SK-N-SH (cell line): Measurements from ENCODE around the gene BCAT1. TPM values are rescaled to one million over a fixed set of nuclear protein-coding genes. Genes with fewer than 3 reads are reported as not detected.

Experiments used
- CTCF ChIA-PET: fragments of 300-600, 350-600 bp; formaldehyde crosslinking; extraction: SDS; loops from one replicate; lab custom pipeline; 2021; lab: Yijun Ruan, JAX
- POLR2A ChIA-PET: fragments of 350-600 bp; sonication (Branson Sonifier 250); formaldehyde crosslinking; extraction: SDS; loops from one replicate; lab custom pipeline; 2020; ENCODE audit warnings: antibody characterized with exemption, inconsistent platforms; lab: Yijun Ruan, JAX
- DNase-seq: peaks from one replicate; pipeline ENCODE4 v3.0.0; 2012
- H2AFZ ChIP-seq: fragments of 200-600 bp; sonication (generic); 2 replicates; pipeline ENCODE4 v1.8.1; 2016; ENCODE audit warnings: antibody characterized with exemption, mild to moderate bottlenecking, low read depth
- H3F3A ChIP-seq: fragments of 200-600 bp; sonication (generic); replicated peaks from 2 replicates; pipeline ENCODE3; 2016; ENCODE audit warnings: antibody characterized with exemption, mild to moderate bottlenecking; ENCODE audit not compliant: insufficient read depth
- H3K27ac ChIP-seq, 2 experiments: fragments of 200-500 bp in 1 of 2; fragments of 200-600 bp in 1 of 2; sonication (Bioruptor generic) in 1 of 2; sonication (generic), shearing (Covaris generic) in 1 of 2; 2 replicates each; pipeline versions ENCODE4 v1.5.1 to v1.6.1; 2014 to 2016; ENCODE audit warnings: low read depth in 2 of 2, inconsistent platforms in 1 of 2, low read length in 1 of 2, mild to moderate bottlenecking in 1 of 2, mixed read lengths in 1 of 2
- H3K27me3 ChIP-seq: fragments of 200-600 bp; sonication (generic), shearing (Covaris generic); 2 replicates; pipeline ENCODE4 v1.6.1; 2016; ENCODE audit warnings: mixed run types; ENCODE audit not compliant: insufficient read depth
- H3K36me3 ChIP-seq, 2 experiments: fragments of 200-500 bp in 1 of 2; fragments of 200-600 bp in 1 of 2; sonication (Bioruptor generic) in 1 of 2; sonication (generic) in 1 of 2; replicated peaks in 1 of 2; 2 replicates each; pipeline versions ENCODE3 to v1.5.1; 2014 to 2016; ENCODE audit warnings: low read length in 1 of 2, mild to moderate bottlenecking in 1 of 2; ENCODE audit not compliant: insufficient read depth in 2 of 2, control insufficient read depth in 1 of 2
- H3K4me1 ChIP-seq, 2 experiments: fragments of 200-500 bp in 1 of 2; fragments of 200-600 bp in 1 of 2; sonication (Bioruptor generic) in 1 of 2; sonication (generic), shearing (Covaris generic) in 1 of 2; 2 replicates each; pipeline versions ENCODE4 v1.5.1 to v1.6.1; 2014 to 2016; ENCODE audit warnings: low read depth in 1 of 2, low read length in 1 of 2, mixed run types in 1 of 2; ENCODE audit not compliant: insufficient read depth in 2 of 2, control insufficient read depth in 1 of 2
- H3K4me2 ChIP-seq: fragments of 200-600 bp; sonication (generic), shearing (Covaris generic); 2 replicates; pipeline ENCODE4 v1.6.1; 2017; ENCODE audit warnings: mixed run types
- H3K4me3 ChIP-seq, 2 experiments: fragments of 200-500 bp in 1 of 2; fragments of 200-600 bp in 1 of 2; sonication (Bioruptor generic) in 1 of 2; sonication (generic), shearing (Covaris generic) in 1 of 2; 2 replicates each; pipeline versions ENCODE4 v1.5.1 to v1.8.1; 2014 to 2016; ENCODE audit warnings: low read depth in 2 of 2, inconsistent platforms in 1 of 2, low read length in 1 of 2, mild to moderate bottlenecking in 1 of 2, mixed read lengths in 1 of 2, moderate library complexity in 1 of 2
- H3K79me2 ChIP-seq: fragments of 200-600 bp; sonication (generic); 2 replicates; pipeline ENCODE4 v1.8.1; 2017; ENCODE audit warnings: mild to moderate bottlenecking; ENCODE audit not compliant: insufficient read depth
- H3K9ac ChIP-seq: fragments of 200-600 bp; sonication (generic); 2 replicates; pipeline ENCODE4 v1.6.1; 2017; ENCODE audit warnings: mixed run types
- H3K9me2 ChIP-seq: fragments of 200-600 bp; sonication (generic); 2 replicates; pipeline ENCODE4 v1.6.1; 2017; ENCODE audit warnings: mixed run types
- H3K9me3 ChIP-seq: fragments of 200-600 bp; sonication (generic); 2 replicates; pipeline ENCODE4 v1.6.1; 2017; ENCODE audit warnings: mixed run types, mild to moderate bottlenecking, moderate library complexity
- H4K20me1 ChIP-seq: fragments of 200-600 bp; sonication (generic); 2 replicates; pipeline ENCODE4 v1.6.1; 2017; ENCODE audit warnings: mild to moderate bottlenecking, mixed run types; ENCODE audit not compliant: insufficient read depth
- CHD2 ChIP-seq: fragments of 150-350 bp; IDR thresholded peaks from 2 replicates; pipeline ENCODE4 v1.6.1; 2018; ENCODE audit warnings: low read length; ENCODE audit not compliant: partially characterized antibody
- ELF1 ChIP-seq: IDR thresholded peaks from 2 replicates; pipeline ENCODE4 v1.4.0; 2012
- EZH2phosphoT487 ChIP-seq: fragments of 200-600 bp; sonication (generic); IDR thresholded peaks from 2 replicates; pipeline ENCODE4 v1.6.1; 2017; ENCODE audit warnings: low read depth, mixed run types, mild to moderate bottlenecking, antibody characterized with exemption, moderate library complexity, borderline replicate concordance
- FOXJ3 ChIP-seq: sonication (generic); formaldehyde crosslinking; IDR thresholded peaks from 2 replicates; pipeline ENCODE4 v1.5.1; 2020; ENCODE audit warnings: mild to moderate bottlenecking, missing genetic modification reagents
- FOXM1 ChIP-seq: IDR thresholded peaks from 2 replicates; pipeline ENCODE4 v1.4.0; 2012; ENCODE audit warnings: low read depth, mild to moderate bottlenecking
- GATA2 ChIP-seq: sonication (generic); formaldehyde crosslinking; IDR thresholded peaks from 2 replicates; pipeline ENCODE4 v1.5.0; 2020; ENCODE audit warnings: mild to moderate bottlenecking, missing genetic modification reagents
- JUND ChIP-seq: IDR thresholded peaks from 2 replicates; pipeline ENCODE4 v1.4.0; 2012
- MEF2A ChIP-seq: IDR thresholded peaks from 2 replicates; pipeline ENCODE4 v1.4.0; 2012; ENCODE audit warnings: low read depth, borderline replicate concordance
- MXI1 ChIP-seq: IDR thresholded peaks from 2 replicates; pipeline ENCODE4 v1.6.1; 2012; ENCODE audit warnings: mild to moderate bottlenecking, low read depth, low read length, improper control_type of control experiment
- NFIC ChIP-seq: IDR thresholded peaks from 2 replicates; pipeline ENCODE4 v1.4.0; 2012; ENCODE audit warnings: borderline replicate concordance
- NRF1 ChIP-seq: IDR thresholded peaks from 2 replicates; pipeline ENCODE4 v1.6.1; 2012; ENCODE audit warnings: low read depth, mild to moderate bottlenecking, low read length
- POLR2AphosphoS5 ChIP-seq: IDR thresholded peaks from 2 replicates; pipeline ENCODE4 v1.6.1; 2012; ENCODE audit warnings: low read depth, low read length
- SIN3A ChIP-seq: IDR thresholded peaks from 2 replicates; pipeline ENCODE4 v1.6.1; 2012; ENCODE audit warnings: low read depth, mild to moderate bottlenecking, low read length, moderate library complexity, borderline replicate concordance
- SMC3 ChIP-seq: IDR thresholded peaks from 2 replicates; pipeline ENCODE4 v1.6.1; 2012; ENCODE audit warnings: low read depth, low read length, improper control_type of control experiment
- TAF1 ChIP-seq: IDR thresholded peaks from 2 replicates; pipeline ENCODE4 v1.6.1; 2012; ENCODE audit warnings: low read depth, mild to moderate bottlenecking, low read length, moderate library complexity, borderline replicate concordance
- YY1 ChIP-seq: IDR thresholded peaks from 2 replicates; pipeline ENCODE4 v1.4.0; 2012; ENCODE audit warnings: low read depth, mild to moderate bottlenecking
- WGBS: methylation state at CpG from one replicate; pipeline ENCODE4 v1.1.6; 2017; ENCODE audit warnings: low lambda C conversion rate; 5-methylcytosine and 5-hydroxymethylcytosine counted together
- polyA plus RNA-seq, 3 experiments: library from polyadenylated mRNA; depleted of rRNA; stranded (reverse); fragments of >200 nt; gene quantifications; 2 replicates each; pipeline ENCODE4 v1.2.3, GENCODE V29; 2012
- TF ChIP-seq, protein P1 (sequence below): fragments of 150-350 bp; IDR thresholded peaks from 2 replicates; pipeline ENCODE4 v1.6.1; 2017; ENCODE audit warnings: antibody characterized with exemption, low read length, low read depth, borderline replicate concordance
- TF ChIP-seq, protein P2 (sequence below): IDR thresholded peaks from 2 replicates; pipeline ENCODE4 v1.6.1; 2012; ENCODE audit warnings: mild to moderate bottlenecking, low read depth, low read length, moderate library complexity
- TF ChIP-seq, protein P3 (sequence below): fragments of 150-350 bp; IDR thresholded peaks from 2 replicates; pipeline ENCODE4 v1.6.1; 2016; ENCODE audit warnings: mild to moderate bottlenecking, low read depth, low read length
- TF ChIP-seq, protein P4 (sequence below): IDR thresholded peaks from 2 replicates; pipeline ENCODE4; 2012

BCAT1 gene
- polyA plus RNA-seq, 1 of the 3 experiments (the other 2 are of a cell fraction) = 7.7 TPM

DNA sequence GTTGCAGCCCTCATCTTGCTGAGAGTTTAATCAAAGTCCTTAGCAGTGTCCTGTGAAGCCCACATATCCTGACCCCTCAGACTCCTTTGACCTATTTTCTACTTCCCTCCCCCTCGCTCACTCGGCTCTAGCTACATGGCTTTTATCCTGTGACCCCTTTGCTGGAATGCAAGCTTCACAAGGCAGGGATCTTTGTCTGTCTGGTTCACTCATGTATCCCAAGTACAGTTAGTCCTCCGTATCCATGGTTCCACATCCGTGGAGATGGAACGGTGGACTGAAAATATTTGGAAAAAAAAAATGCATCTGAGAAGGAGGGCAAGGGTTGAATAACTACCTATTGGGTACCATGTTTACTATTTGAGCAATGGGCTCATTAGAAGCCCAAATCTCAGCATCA lies 173.8 kb downstream of the BCAT1 start:
- Histone ChIP-seq H3K4me2 (no peak overlapping the region), H4K20me1 (no peaks in the 10 kb centered on the region), H3K4me1 (peaks cover 0 to 3% of the 10 kb centered on the region in 2 experiments; a peak in 2 of 4 replicates), H3K79me2 (no peaks in the 10 kb centered on the region), H2AFZ (no peak overlapping the region), H3F3A (no peaks in the 10 kb centered on the region), H3K27me3 (no peaks in the 10 kb centered on the region), H3K9me3 (no peaks in the 10 kb centered on the region), H3K27ac (no peak overlapping the region)
- CTCF ChIA-PET = no interaction called here
- 79% methylated on average over 5 of the region's 5 CpGs for WGBS
- TF ChIP-seq SMC3 (no peak), MEF2A (no peak), ELF1 (no peak), TAF1 (no peak), FOXJ3 (CRISPR knock-in tag) (no peak), CHD2 (no peak), MXI1 (no peak), NFIC (no peak)
- TF ChIP-seq, protein P1, sequence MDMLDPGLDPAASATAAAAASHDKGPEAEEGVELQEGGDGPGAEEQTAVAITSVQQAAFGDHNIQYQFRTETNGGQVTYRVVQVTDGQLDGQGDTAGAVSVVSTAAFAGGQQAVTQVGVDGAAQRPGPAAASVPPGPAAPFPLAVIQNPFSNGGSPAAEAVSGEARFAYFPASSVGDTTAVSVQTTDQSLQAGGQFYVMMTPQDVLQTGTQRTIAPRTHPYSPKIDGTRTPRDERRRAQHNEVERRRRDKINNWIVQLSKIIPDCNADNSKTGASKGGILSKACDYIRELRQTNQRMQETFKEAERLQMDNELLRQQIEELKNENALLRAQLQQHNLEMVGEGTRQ = no peak
- TF ChIP-seq, protein P2, sequence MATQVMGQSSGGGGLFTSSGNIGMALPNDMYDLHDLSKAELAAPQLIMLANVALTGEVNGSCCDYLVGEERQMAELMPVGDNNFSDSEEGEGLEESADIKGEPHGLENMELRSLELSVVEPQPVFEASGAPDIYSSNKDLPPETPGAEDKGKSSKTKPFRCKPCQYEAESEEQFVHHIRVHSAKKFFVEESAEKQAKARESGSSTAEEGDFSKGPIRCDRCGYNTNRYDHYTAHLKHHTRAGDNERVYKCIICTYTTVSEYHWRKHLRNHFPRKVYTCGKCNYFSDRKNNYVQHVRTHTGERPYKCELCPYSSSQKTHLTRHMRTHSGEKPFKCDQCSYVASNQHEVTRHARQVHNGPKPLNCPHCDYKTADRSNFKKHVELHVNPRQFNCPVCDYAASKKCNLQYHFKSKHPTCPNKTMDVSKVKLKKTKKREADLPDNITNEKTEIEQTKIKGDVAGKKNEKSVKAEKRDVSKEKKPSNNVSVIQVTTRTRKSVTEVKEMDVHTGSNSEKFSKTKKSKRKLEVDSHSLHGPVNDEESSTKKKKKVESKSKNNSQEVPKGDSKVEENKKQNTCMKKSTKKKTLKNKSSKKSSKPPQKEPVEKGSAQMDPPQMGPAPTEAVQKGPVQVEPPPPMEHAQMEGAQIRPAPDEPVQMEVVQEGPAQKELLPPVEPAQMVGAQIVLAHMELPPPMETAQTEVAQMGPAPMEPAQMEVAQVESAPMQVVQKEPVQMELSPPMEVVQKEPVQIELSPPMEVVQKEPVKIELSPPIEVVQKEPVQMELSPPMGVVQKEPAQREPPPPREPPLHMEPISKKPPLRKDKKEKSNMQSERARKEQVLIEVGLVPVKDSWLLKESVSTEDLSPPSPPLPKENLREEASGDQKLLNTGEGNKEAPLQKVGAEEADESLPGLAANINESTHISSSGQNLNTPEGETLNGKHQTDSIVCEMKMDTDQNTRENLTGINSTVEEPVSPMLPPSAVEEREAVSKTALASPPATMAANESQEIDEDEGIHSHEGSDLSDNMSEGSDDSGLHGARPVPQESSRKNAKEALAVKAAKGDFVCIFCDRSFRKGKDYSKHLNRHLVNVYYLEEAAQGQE = no peak
- TF ChIP-seq, all 33 proteins: peak for 0
- H3K9ac ChIP-seq = no peak overlapping the region
- no peak overlapping the region for H3K4me3 ChIP-seq
- POLR2A ChIA-PET = no interaction called here
- H3K36me3 ChIP-seq = no peaks in the 10 kb centered on the region
- no peak for DNase-seq
- no peaks in the 10 kb centered on the region for H3K9me2 ChIP-seq

DNA sequence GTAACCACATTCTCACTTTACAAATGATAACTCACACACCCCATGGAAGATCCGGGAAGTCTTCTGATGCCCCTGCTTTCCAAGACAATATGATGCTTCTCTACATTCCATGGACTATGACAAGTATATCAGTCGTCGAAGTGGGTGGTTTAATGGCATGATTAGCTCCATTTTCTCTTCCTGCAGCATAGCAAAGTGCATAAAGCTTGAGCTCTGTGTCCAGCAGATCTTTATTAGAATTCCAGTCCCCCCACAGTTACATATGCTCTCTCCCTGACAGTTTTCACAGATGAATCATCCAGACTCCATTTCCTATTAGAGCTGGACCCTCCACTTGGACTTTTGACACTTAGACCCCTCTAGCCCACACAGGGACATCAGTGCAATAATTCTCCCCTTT lies 174.9 kb downstream of the BCAT1 start:
- Histone ChIP-seq H3K9me3 (no peaks in the 10 kb centered on the region), H3F3A (no peaks in the 10 kb centered on the region), H3K4me2 (no peak overlapping the region), H3K27me3 (no peaks in the 10 kb centered on the region), H3K27ac (no peak overlapping the region), H3K9me2 (no peaks in the 10 kb centered on the region), H2AFZ (no peak overlapping the region), H3K4me3 (no peak overlapping the region), H4K20me1 (no peaks in the 10 kb centered on the region), H3K9ac (no peak overlapping the region), H3K36me3 (no peaks in the 10 kb centered on the region), H3K79me2 (no peaks in the 10 kb centered on the region), H3K4me1 (peaks cover 0 to 3% of the 10 kb centered on the region in 2 experiments; a peak in 2 of 4 replicates)
- WGBS = 63% methylated on average over 3 of the region's 3 CpGs
- no peak for DNase-seq
- ChIA-PET POLR2A (no interaction called here), CTCF (no interaction called here)
- no peak for TF ChIP-seq NRF1
- no peak for TF ChIP-seq POLR2AphosphoS5
- no peak for TF ChIP-seq CHD2
- TF ChIP-seq, protein P3, sequence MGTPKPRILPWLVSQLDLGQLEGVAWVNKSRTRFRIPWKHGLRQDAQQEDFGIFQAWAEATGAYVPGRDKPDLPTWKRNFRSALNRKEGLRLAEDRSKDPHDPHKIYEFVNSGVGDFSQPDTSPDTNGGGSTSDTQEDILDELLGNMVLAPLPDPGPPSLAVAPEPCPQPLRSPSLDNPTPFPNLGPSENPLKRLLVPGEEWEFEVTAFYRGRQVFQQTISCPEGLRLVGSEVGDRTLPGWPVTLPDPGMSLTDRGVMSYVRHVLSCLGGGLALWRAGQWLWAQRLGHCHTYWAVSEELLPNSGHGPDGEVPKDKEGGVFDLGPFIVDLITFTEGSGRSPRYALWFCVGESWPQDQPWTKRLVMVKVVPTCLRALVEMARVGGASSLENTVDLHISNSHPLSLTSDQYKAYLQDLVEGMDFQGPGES = no peak
- no peak for TF ChIP-seq SMC3
- no peak for TF ChIP-seq ELF1
- no peak for TF ChIP-seq SIN3A
- TF ChIP-seq GATA2 (CRISPR knock-in tag) = no peak
- TF ChIP-seq FOXM1 = no peak
- TF ChIP-seq, protein P4, sequence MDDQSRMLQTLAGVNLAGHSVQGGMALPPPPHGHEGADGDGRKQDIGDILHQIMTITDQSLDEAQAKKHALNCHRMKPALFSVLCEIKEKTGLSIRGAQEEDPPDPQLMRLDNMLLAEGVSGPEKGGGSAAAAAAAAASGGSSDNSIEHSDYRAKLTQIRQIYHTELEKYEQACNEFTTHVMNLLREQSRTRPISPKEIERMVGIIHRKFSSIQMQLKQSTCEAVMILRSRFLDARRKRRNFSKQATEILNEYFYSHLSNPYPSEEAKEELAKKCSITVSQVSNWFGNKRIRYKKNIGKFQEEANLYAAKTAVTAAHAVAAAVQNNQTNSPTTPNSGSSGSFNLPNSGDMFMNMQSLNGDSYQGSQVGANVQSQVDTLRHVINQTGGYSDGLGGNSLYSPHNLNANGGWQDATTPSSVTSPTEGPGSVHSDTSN = no peak
- TF ChIP-seq JUND = no peak
- TF ChIP-seq EZH2phosphoT487 = no peak
- no peak for TF ChIP-seq NFIC
- TF ChIP-seq YY1 = no peak
